NB4 (cell line): ENCODE results near the gene SERPINH1.

Source experiments
- MYC ChIP-seq: IDR thresholded peaks from 2 replicates; pipeline ENCODE4 v1.6.1; 2011; ENCODE audit warnings: low read depth, low read length
- POLR2A ChIP-seq: IDR thresholded peaks from 2 replicates; pipeline ENCODE4 v1.6.1; 2011; ENCODE audit warnings: mild to moderate bottlenecking; ENCODE audit not compliant: insufficient read length; ENCODE audit errors: extremely low read depth

DNA sequence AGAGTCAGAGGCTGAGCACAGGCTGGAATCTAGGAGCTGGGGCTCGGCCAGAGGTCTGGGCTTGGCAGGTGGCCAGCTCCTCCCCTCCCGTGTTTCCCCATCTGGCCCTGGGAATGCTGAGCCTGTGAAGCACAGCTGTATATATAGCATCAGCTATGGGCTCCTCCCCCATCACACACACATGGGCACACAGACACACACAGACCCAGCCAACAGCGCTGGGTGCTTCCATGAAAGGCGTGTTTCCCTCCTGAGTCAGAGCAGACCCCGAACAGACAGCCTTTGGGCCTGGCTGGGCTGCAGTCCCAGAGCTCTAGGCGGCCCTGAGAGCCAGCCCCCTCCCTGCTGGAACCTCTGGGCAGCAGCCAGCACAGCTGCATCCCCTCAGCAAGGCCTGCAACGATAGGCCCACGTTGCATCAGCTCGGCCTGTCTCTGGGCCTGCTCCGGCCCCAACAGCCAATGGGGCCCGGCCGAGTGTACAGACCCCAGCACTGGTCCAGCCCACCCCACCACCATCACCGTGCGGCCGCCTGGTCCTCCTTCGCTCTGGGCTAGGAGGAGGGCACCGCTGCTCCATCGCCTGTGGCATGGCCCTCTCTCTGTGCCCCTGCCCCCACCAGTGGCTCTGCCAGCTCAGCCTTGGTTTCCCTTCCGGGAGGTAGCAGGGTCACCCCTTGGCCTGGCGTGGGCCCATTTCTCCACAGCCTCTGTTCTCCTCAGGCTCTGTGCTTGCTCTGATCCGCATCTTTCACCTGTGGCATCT is 7.6 kb upstream of the SERPINH1 start:
- TF ChIP-seq POLR2A = no peak
- no peak for TF ChIP-seq MYC
